ENCODE data around the gene RHOXF1. TPM values are rescaled to one million over a fixed set of nuclear protein-coding genes. Genes with fewer than 3 reads are reported as not detected.
"Not testable (repeated sequence)": the region's sequence is repeated elsewhere in the genome, so short reads cannot be mapped to it uniquely, and the experiment has no call there.

The RHOXF1 gene, protein sequence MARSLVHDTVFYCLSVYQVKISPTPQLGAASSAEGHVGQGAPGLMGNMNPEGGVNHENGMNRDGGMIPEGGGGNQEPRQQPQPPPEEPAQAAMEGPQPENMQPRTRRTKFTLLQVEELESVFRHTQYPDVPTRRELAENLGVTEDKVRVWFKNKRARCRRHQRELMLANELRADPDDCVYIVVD
- 1 to 10 TPM in 1 of 2 donors, under 1 TPM in 1; 0.90 to 1.1 TPM for total RNA-seq
- total RNA-seq, result 0.12 to 1.6 reads per million in 2 donors

DNA sequence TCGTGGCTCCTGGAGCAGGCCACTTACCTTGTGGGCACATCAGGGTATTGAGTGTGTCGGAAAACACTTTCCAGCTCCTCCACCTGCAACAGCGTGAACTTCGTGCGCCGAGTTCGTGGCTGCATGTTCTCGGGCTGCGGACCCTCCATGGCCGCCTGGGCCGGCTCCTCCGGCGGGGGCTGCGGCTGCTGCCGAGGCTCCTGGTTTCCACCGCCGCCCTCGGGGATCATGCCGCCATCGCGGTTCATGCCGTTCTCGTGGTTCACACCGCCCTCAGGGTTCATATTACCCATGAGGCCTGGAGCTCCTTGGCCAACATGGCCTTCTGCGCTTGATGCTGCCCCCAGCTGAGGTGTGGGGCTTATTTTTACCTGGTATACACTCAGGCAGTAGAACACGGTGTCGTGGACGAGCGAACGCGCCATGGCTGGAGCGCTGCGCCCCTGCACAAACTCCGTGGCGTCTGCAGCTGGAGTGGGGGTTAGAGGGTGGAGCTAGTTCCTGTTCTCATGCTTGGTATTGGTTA lies at the start of gene RHOXF1:
RHOXF1 (minus strand) TSS at position 476 of the 526 bp plus-strand sequence; CDS start at position 425, 51 bp downstream.
- peaks cover 2% of the 10 kb centered on the region for H3K4me1 Mint-ChIP-seq
- no peaks in the 10 kb centered on the region for H3K9me3 ChIP-seq (ENCODE audit: control insufficient read depth, low read length, poor library complexity, severe bottlenecking)
- no peaks in the 10 kb centered on the region for H3K36me3 Mint-ChIP-seq (ENCODE audit: low read depth)
- H3K27me3 Mint-ChIP-seq, result no peaks in the 10 kb centered on the region
- H3K27ac Mint-ChIP-seq, result no peak within 1 kb of the TSS
- H3K4me3 Mint-ChIP-seq, result no peak within 1 kb of the TSS
- ATAC-seq (no peak), DNase-seq (no peak)

DNA sequence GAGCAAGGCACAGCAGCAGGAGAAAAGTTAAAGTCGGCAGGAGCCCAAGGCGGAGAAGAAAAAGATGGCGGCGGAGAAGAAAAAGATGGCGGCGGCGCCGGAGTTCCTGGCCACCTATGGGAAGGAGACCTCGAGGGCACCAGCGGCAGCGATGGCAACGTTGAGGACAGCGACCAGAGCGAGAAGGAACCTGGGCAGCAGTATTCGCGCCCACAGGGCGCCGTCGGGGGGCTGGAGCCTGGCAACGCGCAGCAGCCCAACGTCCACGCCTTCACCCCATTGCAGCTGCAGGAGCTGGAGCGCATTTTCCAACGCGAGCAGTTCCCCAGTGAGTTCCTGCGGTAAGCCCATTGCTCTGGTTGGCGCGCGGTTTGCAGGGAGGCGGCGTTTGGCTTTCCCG lies 43.4 kb upstream of the RHOXF1 start:
- not testable (repeated sequence) for H3K27me3 Mint-ChIP-seq, H3K4me3 Mint-ChIP-seq, ATAC-seq

GRCh38 chrX:120158313-120158712 lies 42.6 kb upstream of the RHOXF1 start, which contains the start of gene RHOXF2:
Gene RHOXF2, plus strand, starts transcription at chrX:120158613. Its CDS starts 138 bp downstream, at chrX:120158751.
- DNase-seq; H3K4me3 Mint-ChIP-seq; H3K27me3 Mint-ChIP-seq; H3K9me3 ChIP-seq (ENCODE audit: control insufficient read depth, low read length, poor library complexity, severe bottlenecking); H3K36me3 Mint-ChIP-seq (ENCODE audit: low read depth); H3K4me1 Mint-ChIP-seq; ATAC-seq; H3K27ac Mint-ChIP-seq: not testable (repeated sequence)

More for the DNA sequence above, 43.4 kb upstream of the RHOXF1 start:
- not testable (repeated sequence) for H3K36me3 Mint-ChIP-seq (ENCODE audit: low read depth); H3K9me3 ChIP-seq (ENCODE audit: control insufficient read depth, low read length, poor library complexity, severe bottlenecking); H3K27ac Mint-ChIP-seq; H3K4me1 Mint-ChIP-seq; DNase-seq

DNA sequence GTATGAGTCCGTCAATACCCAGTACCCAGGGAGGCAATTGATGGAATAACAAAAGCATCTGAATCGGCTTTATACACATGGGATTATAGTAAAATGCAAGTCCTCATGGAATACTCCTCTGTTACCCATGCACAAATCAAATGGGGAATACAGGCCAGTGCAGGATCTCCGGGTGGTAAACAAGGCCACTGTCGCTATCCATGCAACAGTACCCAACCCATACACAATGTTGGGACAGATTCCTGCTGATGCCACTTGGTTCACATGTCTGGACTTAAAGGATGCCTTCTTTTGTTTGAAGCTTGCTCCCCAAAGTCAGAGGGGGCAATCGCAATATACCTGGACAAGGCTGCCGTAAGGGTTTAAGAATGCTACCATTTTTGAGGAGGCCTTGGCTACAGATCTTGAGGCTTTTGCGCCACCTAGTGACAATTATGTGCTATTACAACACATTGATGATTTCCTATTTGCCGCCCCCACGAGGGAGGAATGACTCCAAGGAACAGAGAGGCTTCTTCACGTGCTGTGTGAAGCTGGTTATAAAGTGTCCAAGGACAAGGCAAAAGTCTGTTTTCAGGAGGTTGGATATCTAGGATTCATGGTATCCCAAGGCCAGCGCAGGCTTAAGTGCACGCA lies 34.5 kb upstream of the RHOXF1 start:
- not testable (repeated sequence) for H3K27ac Mint-ChIP-seq

DNA sequence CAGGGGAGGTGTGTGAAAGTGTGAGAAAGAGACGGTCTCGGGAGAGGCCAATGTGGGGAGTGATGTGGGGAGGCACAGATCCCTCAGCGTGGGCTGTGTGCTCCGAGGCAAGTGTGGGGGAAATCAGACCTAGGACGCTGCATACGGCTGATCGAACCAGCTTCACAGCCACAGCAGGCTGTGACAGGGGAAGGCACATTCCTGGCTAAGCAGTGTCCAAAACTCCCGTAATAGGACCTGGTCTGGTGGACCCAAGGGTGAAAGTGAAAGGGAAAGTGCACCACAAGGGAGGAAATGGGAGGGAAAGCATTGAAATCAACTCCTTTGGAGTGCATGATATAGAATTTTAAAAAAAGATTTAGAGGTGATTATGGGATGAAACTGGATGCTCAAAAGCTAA lies 31.8 kb upstream of the RHOXF1 start:
- no peak overlapping the region for H3K4me3 Mint-ChIP-seq
- DNase-seq (no peak), ATAC-seq (no peak)
- H3K27me3 Mint-ChIP-seq, result no peaks in the 10 kb centered on the region
- peaks cover 18% of the 10 kb centered on the region for H3K4me1 Mint-ChIP-seq
- no peaks in the 10 kb centered on the region for H3K9me3 ChIP-seq (ENCODE audit: control insufficient read depth, low read length, poor library complexity, severe bottlenecking)
- H3K36me3 Mint-ChIP-seq (ENCODE audit: low read depth), result peaks cover 2% of the 10 kb centered on the region
- no peak overlapping the region for H3K27ac Mint-ChIP-seq

More for the DNA sequence above, 34.5 kb upstream of the RHOXF1 start:
- not testable (repeated sequence) for H3K9me3 ChIP-seq (ENCODE audit: control insufficient read depth, low read length, poor library complexity, severe bottlenecking); H3K36me3 Mint-ChIP-seq (ENCODE audit: low read depth); DNase-seq; H3K27me3 Mint-ChIP-seq; H3K4me3 Mint-ChIP-seq
- H3K4me1 Mint-ChIP-seq, result peaks cover 11% of the 10 kb centered on the region
- ATAC-seq, result peak; percentile 39

DNA sequence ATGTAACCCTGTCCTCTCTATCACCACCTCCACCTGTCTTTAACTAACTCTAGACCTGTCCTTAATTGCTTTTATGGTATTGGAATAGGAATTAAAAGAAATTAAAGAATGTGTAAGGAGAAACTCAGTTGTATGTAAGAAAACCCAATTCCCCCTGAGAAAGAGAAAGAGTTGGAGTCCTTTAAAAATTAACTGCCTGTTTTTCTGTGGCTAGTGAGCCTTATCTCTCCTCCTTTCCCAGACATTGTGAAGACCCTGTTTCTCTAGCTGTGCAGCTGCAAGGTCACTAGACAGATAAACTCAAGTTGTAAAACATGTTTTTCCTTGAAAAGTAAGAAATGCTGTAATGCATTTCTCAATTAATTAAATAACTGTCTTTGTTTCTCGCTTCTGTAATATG lies 30.6 kb upstream of the RHOXF1 start:
- not testable (repeated sequence) for H3K4me3 Mint-ChIP-seq

DNA sequence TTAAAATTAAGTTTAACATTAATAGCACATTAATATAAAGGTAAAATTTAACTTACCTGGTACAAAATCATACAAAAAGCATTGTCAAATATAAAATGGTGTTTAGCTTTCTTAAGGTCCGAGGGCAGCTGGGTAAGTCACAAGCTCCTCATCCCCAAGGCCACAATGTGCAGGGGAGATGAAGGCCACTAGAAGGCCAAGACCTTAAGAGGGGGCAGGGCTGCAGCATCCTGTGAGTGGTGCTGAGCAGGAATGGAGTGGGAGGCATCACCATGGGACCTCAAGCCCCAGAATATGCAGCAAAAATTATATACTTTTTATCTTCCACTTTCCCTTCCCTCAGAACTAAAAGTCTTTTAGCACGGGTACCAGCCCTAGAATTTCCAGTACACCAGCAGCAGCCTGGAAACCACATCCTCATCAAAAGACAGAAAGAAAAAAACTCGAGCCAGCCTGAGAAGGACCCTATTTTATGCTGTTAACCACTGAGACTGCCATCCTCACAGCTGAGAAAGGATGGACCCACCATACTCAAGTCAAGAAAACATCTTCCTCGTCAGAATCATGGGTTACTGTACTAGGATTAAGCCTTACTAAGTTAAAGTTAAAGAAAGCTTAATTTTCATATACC lies 29.7 kb upstream of the RHOXF1 start:
- Mint-ChIP-seq H3K4me1 (peaks cover 23% of the 10 kb centered on the region), H3K27ac (peak overlapping the region; percentile 32), H3K27me3 (no peaks in the 10 kb centered on the region), H3K4me3 (no peak overlapping the region), H3K36me3 (ENCODE audit: low read depth) (peaks cover 2% of the 10 kb centered on the region)
- ATAC-seq (no peak), DNase-seq (no peak)
- H3K9me3 ChIP-seq (ENCODE audit: control insufficient read depth, low read length, poor library complexity, severe bottlenecking), result no peaks in the 10 kb centered on the region

More for the DNA sequence above, 30.6 kb upstream of the RHOXF1 start:
- H3K4me1 Mint-ChIP-seq, result peaks cover 21% of the 10 kb centered on the region
- H3K36me3 Mint-ChIP-seq (ENCODE audit: low read depth); H3K9me3 ChIP-seq (ENCODE audit: control insufficient read depth, low read length, poor library complexity, severe bottlenecking); H3K27me3 Mint-ChIP-seq; ATAC-seq; H3K27ac Mint-ChIP-seq; DNase-seq: not testable (repeated sequence)

- no peaks in the 10 kb centered on the region for H3K27me3 Mint-ChIP-seq
- peaks cover 2% of the 10 kb centered on the region for H3K36me3 Mint-ChIP-seq (ENCODE audit: low read depth)
- peaks cover 26% of the 10 kb centered on the region for H3K4me1 Mint-ChIP-seq
- peak overlapping the region; percentile 55 for H3K4me3 Mint-ChIP-seq
- ATAC-seq (no peak), DNase-seq (no peak)
- H3K9me3 ChIP-seq (ENCODE audit: control insufficient read depth, low read length, poor library complexity, severe bottlenecking), result no peaks in the 10 kb centered on the region
- H3K27ac Mint-ChIP-seq, result peak overlapping the region; percentile 86
Observed at GRCh38 chrX:120144178-120144844, 28.6 kb upstream of the RHOXF1 start.

DNA sequence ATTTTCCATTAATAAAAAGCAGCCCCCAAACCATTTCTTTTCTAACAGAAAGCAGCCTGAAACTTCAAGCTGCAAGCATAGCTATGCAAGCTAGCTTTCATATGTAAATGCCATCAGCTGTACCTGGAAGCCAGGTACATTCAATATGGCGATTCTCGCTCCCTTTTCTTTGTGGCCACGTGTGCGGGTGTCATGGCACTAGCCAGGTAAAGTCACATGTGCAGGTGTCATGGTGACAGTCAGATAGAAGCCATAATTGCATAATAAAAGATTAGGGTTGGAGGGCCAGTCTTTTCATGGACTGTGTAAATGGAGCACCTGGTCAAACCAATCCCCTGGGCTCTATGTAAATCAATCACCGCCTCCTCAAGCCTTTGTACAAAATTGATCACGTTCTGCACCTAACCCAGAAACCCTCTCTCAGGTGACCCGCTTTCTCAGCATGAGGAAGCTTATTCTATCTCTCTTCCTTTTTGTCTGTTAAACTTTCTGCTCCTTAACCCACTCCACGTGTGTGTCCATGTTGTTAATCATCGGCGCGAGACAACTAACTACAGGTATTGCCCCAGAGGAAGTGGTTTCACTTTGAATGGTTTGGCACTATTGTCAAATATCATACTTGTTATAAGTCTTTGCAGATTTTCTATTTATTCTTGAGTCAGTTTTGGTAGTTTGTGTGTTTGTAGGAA lies 24.7 kb upstream of the RHOXF1 start:
- Mint-ChIP-seq H3K4me1 (peaks cover 15% of the 10 kb centered on the region), H3K36me3 (ENCODE audit: low read depth) (peaks cover 2% of the 10 kb centered on the region), H3K27me3 (no peaks in the 10 kb centered on the region), H3K27ac (no peak overlapping the region), H3K4me3 (peak overlapping the region; percentile 71)
- H3K9me3 ChIP-seq (ENCODE audit: control insufficient read depth, low read length, poor library complexity, severe bottlenecking), result no peaks in the 10 kb centered on the region
- no peak for ATAC-seq
- no peak for DNase-seq

GRCh38 chrX:120137439-120137838 lies 21.7 kb upstream of the RHOXF1 start:
- no peaks in the 10 kb centered on the region for H3K9me3 ChIP-seq (ENCODE audit: control insufficient read depth, low read length, poor library complexity, severe bottlenecking)
- ATAC-seq, result no peak
- peaks cover 7% of the 10 kb centered on the region for H3K4me1 Mint-ChIP-seq
- H3K27ac Mint-ChIP-seq, result no peak overlapping the region
- DNase-seq, result no peak
- no peaks in the 10 kb centered on the region for H3K27me3 Mint-ChIP-seq
- H3K4me3 Mint-ChIP-seq, result no peak overlapping the region
- H3K36me3 Mint-ChIP-seq (ENCODE audit: low read depth), result no peaks in the 10 kb centered on the region

- H3K4me3 Mint-ChIP-seq, result no peak overlapping the region
- no peaks in the 10 kb centered on the region for H3K9me3 ChIP-seq (ENCODE audit: control insufficient read depth, low read length, poor library complexity, severe bottlenecking)
- no peaks in the 10 kb centered on the region for H3K36me3 Mint-ChIP-seq (ENCODE audit: low read depth)
- H3K27me3 Mint-ChIP-seq, result no peaks in the 10 kb centered on the region
- peaks cover 7% of the 10 kb centered on the region for H3K4me1 Mint-ChIP-seq
- ATAC-seq (no peak), DNase-seq (no peak)
- peak overlapping the region; percentile 65 for H3K27ac Mint-ChIP-seq
Observed at GRCh38 chrX:120136840-120137239, 21.1 kb upstream of the RHOXF1 start.

GRCh38 chrX:120136128-120136527 lies 20.4 kb upstream of the RHOXF1 start:
- Mint-ChIP-seq H3K27ac (peak overlapping the region; percentile 65), H3K36me3 (ENCODE audit: low read depth) (no peaks in the 10 kb centered on the region), H3K4me3 (peak overlapping the region; percentile 25), H3K27me3 (no peaks in the 10 kb centered on the region), H3K4me1 (peaks cover 5% of the 10 kb centered on the region)
- ATAC-seq, result no peak
- DNase-seq, result no peak
- no peaks in the 10 kb centered on the region for H3K9me3 ChIP-seq (ENCODE audit: control insufficient read depth, low read length, poor library complexity, severe bottlenecking)

Measured in T-helper 17 cell (primary cell).